BLaER1 (cell line): Measurements from ENCODE around the gene PVALB.

ENCODE experiments used
- H3K27ac ChIP-seq: shearing (Covaris generic); formaldehyde crosslinking; 2 replicates; pipeline ENCODE4 v1.8.1; 2022
- H3K27me3 ChIP-seq: shearing (Covaris generic); formaldehyde crosslinking; 2 replicates; pipeline ENCODE4 v1.8.1; 2022
- H3K36me3 ChIP-seq: shearing (Covaris generic); formaldehyde crosslinking; 2 replicates; pipeline ENCODE4 v1.8.1; 2022
- H3K4me1 ChIP-seq: shearing (Covaris generic); formaldehyde crosslinking; 2 replicates; pipeline ENCODE4 v1.8.1; 2022
- H3K4me2 ChIP-seq: shearing (Covaris generic); formaldehyde crosslinking; 2 replicates; pipeline ENCODE4 v1.8.1; 2022
- H3K4me3 ChIP-seq: shearing (Covaris generic); formaldehyde crosslinking; 2 replicates; pipeline ENCODE4 v1.8.1; 2022
- H3K9ac ChIP-seq: shearing (Covaris generic); formaldehyde crosslinking; 2 replicates; pipeline ENCODE4 v1.8.1; 2022
- H3K9me3 ChIP-seq: shearing (Covaris generic); formaldehyde crosslinking; 2 replicates; pipeline ENCODE4 v1.8.1; 2022
- H4K20me1 ChIP-seq: shearing (Covaris generic); formaldehyde crosslinking; 2 replicates; pipeline ENCODE4 v1.8.1; 2022
- Cebpa-rat ChIP-seq: shearing (Covaris generic); IDR thresholded peaks from 2 replicates; pipeline ENCODE4 v1.8.1; 2022

PVALB gene

GRCh38 chr22:36776722-36777121 is 40.1 kb downstream of the PVALB start:
- Histone ChIP-seq H3K4me1 (peaks cover 45% of the 10 kb centered on the region), H3K4me2 (peak overlapping the region; percentile 79), H3K27me3 (no peaks in the 10 kb centered on the region), H3K9ac (no peak overlapping the region; the same call in 1 of the 2 replicates), H3K4me3 (peak overlapping the region; percentile 43; the same call in 1 of the 2 replicates), H3K36me3 (0 out of 2 replicates have a peak, but pooled peaks cover 3% of the 10 kb centered on the region), H4K20me1 (no peaks in the 10 kb centered on the region), H3K27ac (peak overlapping the region; percentile 7; the same call in 1 of the 2 replicates), H3K9me3 (peaks cover 13% of the 10 kb centered on the region)
- TF ChIP-seq Cebpa-rat, result no peak

- no peaks in the 10 kb centered on the region for H4K20me1 ChIP-seq
- TF ChIP-seq Cebpa-rat, result no peak
- H3K27ac ChIP-seq, result peak within 1 kb of the TSS; percentile 47; the same call in 1 of the 2 replicates
- H3K4me3 ChIP-seq, result peak within 1 kb of the TSS; percentile 72
- H3K36me3 ChIP-seq, result 0 out of 2 replicates have a peak, but pooled peaks cover 3% of the 10 kb centered on the region
- peaks cover 13% of the 10 kb centered on the region for H3K9me3 ChIP-seq
- peaks cover 46% of the 10 kb centered on the region for H3K4me1 ChIP-seq
- peak within 1 kb of the TSS; percentile 78 for H3K9ac ChIP-seq
- H3K4me2 ChIP-seq, result peak within 1 kb of the TSS; percentile 91
- H3K27me3 ChIP-seq, result no peaks in the 10 kb centered on the region
Measured at GRCh38 chr22:36775964-36776669, 40.7 kb downstream of the PVALB start, which contains the start of gene IFT27. Gene IFT27, minus strand, starts transcription at chr22:36776119. Its CDS starts 412 bp downstream, at chr22:36775707.

GRCh38 chr22:36775586-36775963 is 41.3 kb downstream of the PVALB start:
- Histone ChIP-seq H4K20me1 (no peaks in the 10 kb centered on the region), H3K9me3 (peaks cover 13% of the 10 kb centered on the region), H3K4me1 (peaks cover 51% of the 10 kb centered on the region), H3K27me3 (no peaks in the 10 kb centered on the region), H3K9ac (peak overlapping the region; percentile 78), H3K36me3 (0 out of 2 replicates have a peak, but pooled peaks cover 3% of the 10 kb centered on the region), H3K4me3 (peak overlapping the region; percentile 72), H3K27ac (peak overlapping the region; percentile 47; the same call in 1 of the 2 replicates), H3K4me2 (peak overlapping the region; percentile 91)
- no peak for TF ChIP-seq Cebpa-rat

- no peak for TF ChIP-seq Cebpa-rat
- Histone ChIP-seq H3K9ac (no peak overlapping the region), H3K4me3 (no peak overlapping the region), H3K9me3 (peaks cover 13% of the 10 kb centered on the region), H3K36me3 (0 out of 2 replicates have a peak, but pooled peaks cover 3% of the 10 kb centered on the region), H3K4me2 (no peak overlapping the region), H3K4me1 (peaks cover 68% of the 10 kb centered on the region), H3K27ac (no peak overlapping the region), H3K27me3 (no peaks in the 10 kb centered on the region), H4K20me1 (0 out of 2 replicates have a peak, but pooled peaks cover 5% of the 10 kb centered on the region)
Measured at GRCh38 chr22:36773935-36774334, 42.9 kb downstream of the PVALB start.

GRCh38 chr22:36772451-36772850 is 44.4 kb downstream of the PVALB start:
- Histone ChIP-seq H3K4me1 (peaks cover 83% of the 10 kb centered on the region), H3K27me3 (no peaks in the 10 kb centered on the region), H3K4me2 (peak overlapping the region; percentile 94)

GRCh38 chr22:36771356-36772063 is 45.3 kb downstream of the PVALB start:
- Histone ChIP-seq H4K20me1 (0 out of 2 replicates have a peak, but pooled peaks cover 9% of the 10 kb centered on the region), H3K9ac (0 out of 2 replicates have a peak overlapping the region, but pooled peaks have one; percentile 45), H3K36me3 (0 out of 2 replicates have a peak, but pooled peaks cover 3% of the 10 kb centered on the region)

More at GRCh38 chr22:36772451-36772850, 44.4 kb downstream of the PVALB start:
- no peak overlapping the region for H3K9ac ChIP-seq
- 0 out of 2 replicates have a peak, but pooled peaks cover 9% of the 10 kb centered on the region for H4K20me1 ChIP-seq
- TF ChIP-seq Cebpa-rat, result no peak
- H3K4me3 ChIP-seq, result no peak overlapping the region
- no peak overlapping the region for H3K27ac ChIP-seq
- H3K9me3 ChIP-seq, result peaks cover 4% of the 10 kb centered on the region; the same call in 1 of the 2 replicates
- 0 out of 2 replicates have a peak, but pooled peaks cover 3% of the 10 kb centered on the region for H3K36me3 ChIP-seq

GRCh38 chr22:36770513-36771231 is 46.2 kb downstream of the PVALB start:
- no peaks in the 10 kb centered on the region for H3K9me3 ChIP-seq
- no peaks in the 10 kb centered on the region for H3K27me3 ChIP-seq
- 0 out of 2 replicates have a peak, but pooled peaks cover 9% of the 10 kb centered on the region for H4K20me1 ChIP-seq
- H3K27ac ChIP-seq, result peak overlapping the region; percentile 67
- H3K4me2 ChIP-seq, result peak overlapping the region; percentile 94
- peak overlapping the region; percentile 45; the same call in 1 of the 2 replicates for H3K9ac ChIP-seq
- peaks cover 5% of the 10 kb centered on the region; the same call in 1 of the 2 replicates for H3K36me3 ChIP-seq
- peaks cover 91% of the 10 kb centered on the region for H3K4me1 ChIP-seq
- no peak for TF ChIP-seq Cebpa-rat
- peak overlapping the region; percentile 32; the same call in 1 of the 2 replicates for H3K4me3 ChIP-seq

More at GRCh38 chr22:36771356-36772063, 45.3 kb downstream of the PVALB start:
- peaks cover 84% of the 10 kb centered on the region for H3K4me1 ChIP-seq
- H3K27me3 ChIP-seq, result no peaks in the 10 kb centered on the region
- no peak overlapping the region for H3K4me3 ChIP-seq
- H3K4me2 ChIP-seq, result peak overlapping the region; percentile 94
- peak overlapping the region; percentile 67; the same call in 1 of the 2 replicates for H3K27ac ChIP-seq
- no peaks in the 10 kb centered on the region for H3K9me3 ChIP-seq
- no peak for TF ChIP-seq Cebpa-rat

- peaks cover 90% of the 10 kb centered on the region for H3K4me1 ChIP-seq
- no peaks in the 10 kb centered on the region for H3K27me3 ChIP-seq
- H3K4me2 ChIP-seq, result peak overlapping the region; percentile 94
Measured at GRCh38 chr22:36769541-36770512, 47.0 kb downstream of the PVALB start.

More at GRCh38 chr22:36769541-36770512, 47.0 kb downstream of the PVALB start:
- Histone ChIP-seq H3K4me3 (peak overlapping the region; percentile 32; the same call in 1 of the 2 replicates), H3K9me3 (no peaks in the 10 kb centered on the region), H4K20me1 (0 out of 2 replicates have a peak, but pooled peaks cover 9% of the 10 kb centered on the region), H3K27ac (peak overlapping the region; percentile 67), H3K36me3 (peaks cover 11% of the 10 kb centered on the region), H3K9ac (peak overlapping the region; percentile 45; the same call in 1 of the 2 replicates)
- no peak for TF ChIP-seq Cebpa-rat
